GM12878 (cell line): ENCODE data around the gene GRIPAP1. TPM values are rescaled to one million over a fixed set of nuclear protein-coding genes. Genes with fewer than 3 reads are reported as not detected.

Experiments used
- ATAC-seq: fragments of 200-7000 bp; cut with Tn5 transposase; 3 replicates; pipeline ENCODE4 v1.9.1; 2020; ENCODE audit warnings: mild to moderate bottlenecking, moderate library complexity
- BruUV-seq: library from RNA; stranded (reverse); fragments of 400-500 nt; replicated peaks from 2 replicates; lab custom pipeline; 2021; lab: Mats Ljungman, UMichigan
- CTCF ChIA-PET: fragments of 300-600 bp; sonication (Branson Sonifier 250); formaldehyde crosslinking; extraction: SDS; loops from one replicate; lab custom pipeline; 2021; ENCODE audit warnings: inconsistent platforms; lab: Yijun Ruan, JAX
- POLR2A ChIA-PET: fragments of 350-600 bp; formaldehyde crosslinking; extraction: SDS; loops from one replicate; lab custom pipeline; 2021; ENCODE audit warnings: inconsistent platforms; lab: Charles Lee
- RAD21 ChIA-PET: fragments of 300-600 bp; sonication (Branson Sonifier 250); formaldehyde crosslinking; loops from one replicate; lab custom pipeline; 2023; ENCODE audit warnings: antibody characterized with exemption; ENCODE audit not compliant: unreplicated experiment; lab: Charles Lee
- SMC1A ChIA-PET: fragments of 300-600 bp; sonication (Branson Sonifier 250); formaldehyde crosslinking; loops from one replicate; lab custom pipeline; 2023; ENCODE audit not compliant: unreplicated experiment, uncharacterized antibody; lab: Charles Lee
- DNase-seq: peaks from one replicate; pipeline ENCODE4 v3.0.0-alpha.2; 2011; ENCODE audit warnings: low read depth, low spot score
- FAIRE-seq: peaks from 3 replicates; lab custom pipeline; 2011; peaks lifted over from hg19 to GRCh38; lab: Jason Lieb, UNC
- H2AFZ ChIP-seq: 2 replicates; pipeline ENCODE4 v1.6.0; 2011; ENCODE audit warnings: low read depth, low read length, control low read depth; ENCODE audit not compliant: control insufficient read depth
- H3K27ac ChIP-seq: 2 replicates; pipeline ENCODE4 v1.5.1; 2011; ENCODE audit warnings: control low read depth; ENCODE audit not compliant: control insufficient read depth, insufficient read depth
- H3K27me3 ChIP-seq, 2 experiments: replicated peaks in 1 of 2; 2 replicates each; pipeline versions ENCODE4 v1.6.0 to v1.6.1; 2011; ENCODE audit warnings: low read length in 1 of 2; ENCODE audit not compliant: control insufficient read depth in 2 of 2, insufficient read depth in 2 of 2
- H3K36me3 ChIP-seq, 2 experiments: 2 replicates each; pipeline ENCODE4 v1.5.1; 2011; ENCODE audit warnings: low read length in 1 of 2; ENCODE audit not compliant: control insufficient read depth in 2 of 2, insufficient read depth in 2 of 2
- H3K4me1 ChIP-seq: 2 replicates; pipeline ENCODE4 v1.6.1; 2011; ENCODE audit warnings: mild to moderate bottlenecking, low read length, moderate library complexity, mixed read lengths; ENCODE audit not compliant: control insufficient read depth, insufficient read depth
- H3K4me2 ChIP-seq: 2 replicates; pipeline ENCODE4 v1.6.0; 2011; ENCODE audit warnings: control low read depth; ENCODE audit not compliant: control insufficient read depth, insufficient read depth
- H3K4me3 ChIP-seq: fragments of 200-600 bp; sonication (generic); 2 replicates; pipeline ENCODE4 v1.5.1; 2016
- H3K79me2 ChIP-seq: 2 replicates; pipeline ENCODE4 v1.6.0; 2011; ENCODE audit warnings: low read length; ENCODE audit not compliant: control insufficient read depth, insufficient read depth
- H3K9ac ChIP-seq: 2 replicates; pipeline ENCODE4 v1.8.0; 2011; ENCODE audit warnings: low read length, control low read depth, mixed read lengths; ENCODE audit not compliant: control insufficient read depth, insufficient read depth
- H3K9me3 ChIP-seq: replicated peaks from 3 replicates; pipeline ENCODE4 v1.5.1; 2011; ENCODE audit warnings: mild to moderate bottlenecking, low read length; ENCODE audit not compliant: control insufficient read depth, insufficient read depth
- H4K20me1 ChIP-seq: 2 replicates; pipeline ENCODE4 v1.6.0; 2011; ENCODE audit not compliant: control insufficient read depth, insufficient read depth
- CHD1 ChIP-seq: IDR thresholded peaks from 2 replicates; pipeline ENCODE4 v1.6.1; 2012; ENCODE audit warnings: low read depth, low read length, improper control_type of control experiment
- FOXK2 ChIP-seq: fragments of 450-650 bp; IDR thresholded peaks from 2 replicates; pipeline ENCODE4 v1.6.1; 2017; ENCODE audit warnings: mild to moderate bottlenecking, moderate library complexity
- NBN ChIP-seq: fragments of 450-650 bp; IDR thresholded peaks from 2 replicates; pipeline ENCODE4 v1.6.1; 2016
- POLR2AphosphoS5 ChIP-seq: IDR thresholded peaks from 2 replicates; pipeline ENCODE4 v1.6.1; 2011; ENCODE audit warnings: mild to moderate bottlenecking, low read length, inconsistent platforms
- RAD21 ChIP-seq: IDR thresholded peaks from 2 replicates; pipeline ENCODE4 v1.6.1; 2011; ENCODE audit warnings: mild to moderate bottlenecking, low read depth, low read length, moderate library complexity; ENCODE audit not compliant: insufficient read depth
- SREBF1 ChIP-seq: IDR thresholded peaks from 2 replicates; pipeline ENCODE4 v1.6.1; 2012; ENCODE audit warnings: mild to moderate bottlenecking, low read length
- ZNF207 ChIP-seq: fragments of 450-650 bp; IDR thresholded peaks from 2 replicates; pipeline ENCODE4 v1.6.1; 2014; ENCODE audit warnings: antibody characterized with exemption, mild to moderate bottlenecking, borderline replicate concordance
- WGBS: methylation state at CpG from one replicate; pipeline ENCODE4 v1.1.6; 2016; ENCODE audit warnings: low lambda C conversion rate; ENCODE audit not compliant: insufficient replicate concordance, insufficient coverage; ENCODE audit errors: missing lambda C conversion rate; 5-methylcytosine and 5-hydroxymethylcytosine counted together
- in situ Hi-C: fragments of 300-500 bp; cut with MboI; formaldehyde crosslinking; loops from 9 replicates; pipeline ENCODE4 v1.14.3; 2018; ENCODE audit warnings: mixed read lengths
- intact Hi-C: fragments of 100-400 bp; cut with micrococcal nuclease; formaldehyde crosslinking; loops from one replicate; pipeline ENCODE4 v1.14.2; 2022; ENCODE audit not compliant: unreplicated experiment
- polyA plus RNA-seq, 11 experiments: library from polyadenylated mRNA; depleted of rRNA in 4 of 11; unstranded in 6 of 11; stranded (reverse) in 5 of 11; fragments of >200 nt; fragmentation: Nextera tagmentation in 4 of 11; fragmentation: Illumina TruSeq in 1 of 11; extraction: Ambion mirVana in 4 of 11; extraction: Trizol in 1 of 11; gene quantifications; 1 replicate in 1 of 11; 2 replicates in 10 of 11; pipeline versions ENCODE4 v1.2.1 to v1.2.3, GENCODE V29; 2011 to 2016; ENCODE audit warnings: inconsistent platforms in 2 of 11, missing spikeins in 2 of 11, low read depth in 1 of 11
- total RNA-seq, 4 experiments: library from RNA; depleted of rRNA in 3 of 4; stranded (reverse); fragments of >200 nt in 3 of 4; fragmentation: Illumina TruSeq in 1 of 4; extraction: Trizol in 1 of 4; gene quantifications; 2 replicates each; pipeline versions ENCODE4 v1.2.1 to v1.2.3, GENCODE V29; 2013 to 2021
- TF ChIP-seq, protein P1 (sequence below): fragments of 450-650 bp; IDR thresholded peaks from 2 replicates; pipeline ENCODE4 v1.6.1; 2017; ENCODE audit warnings: antibody characterized with exemption, mild to moderate bottlenecking, moderate library complexity
- TF ChIP-seq, protein P2 (sequence below): fragments of 450-650 bp; IDR thresholded peaks from 2 replicates; pipeline ENCODE4 v1.6.1; 2016; ENCODE audit warnings: mild to moderate bottlenecking
- TF ChIP-seq, protein P3 (sequence below): fragments of 450-650 bp; IDR thresholded peaks from 2 replicates; pipeline ENCODE4 v1.6.1; 2017; ENCODE audit warnings: borderline replicate concordance
- TF ChIP-seq, protein P4 (sequence below): fragments of 150-350 bp; IDR thresholded peaks from 2 replicates; pipeline ENCODE4 v1.6.1; 2016; ENCODE audit warnings: low read depth, low read length
- TF ChIP-seq, protein P5 (sequence below): IDR thresholded peaks from 2 replicates; pipeline ENCODE4 v1.6.1; 2012; ENCODE audit warnings: low read depth, low read length, improper control_type of control experiment

Gene GRIPAP1
- total and polyA plus RNA-seq, 10 of the 15 experiments (the other 5 are each of a cell fraction or from before 2014, with no cell fraction given): 4.2 to 44.7 (median 25.8) TPM

DNA sequence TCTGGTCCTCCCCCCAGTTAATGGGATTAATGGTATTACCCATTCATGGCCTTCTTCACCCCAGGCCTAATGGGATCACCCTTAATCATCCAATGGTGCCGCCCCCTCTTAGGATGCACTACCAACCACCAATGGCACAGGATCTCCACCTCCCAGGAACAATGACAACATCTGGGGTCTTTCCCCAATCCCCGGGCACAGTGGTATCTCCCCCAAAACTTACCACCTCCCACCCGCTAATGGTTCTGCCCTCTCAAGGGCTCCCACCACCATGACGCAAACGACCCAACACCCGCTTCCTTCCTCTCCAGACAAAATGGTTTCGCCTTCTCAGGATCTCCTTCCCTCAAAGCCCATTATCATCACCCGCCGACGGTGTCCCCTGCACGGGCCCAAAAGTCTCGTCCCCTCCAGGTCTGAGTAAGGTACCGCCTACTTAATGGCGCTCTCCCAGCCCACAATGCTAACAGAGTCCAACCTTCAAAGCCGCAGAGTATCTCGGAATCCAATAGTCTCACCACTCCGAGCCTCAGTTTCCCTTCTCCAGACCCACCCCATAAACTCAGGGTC lies 458 bp downstream of the GRIPAP1 start (continued):
- TF ChIP-seq RAD21: no peak
- TF ChIP-seq FOXK2: peak; percentile 88
- TF ChIP-seq NBN: 0 out of 2 replicates have a peak, but pooled peaks have one; percentile 44
- peak; percentile 52 for TF ChIP-seq SREBF1
- TF ChIP-seq, protein P1, sequence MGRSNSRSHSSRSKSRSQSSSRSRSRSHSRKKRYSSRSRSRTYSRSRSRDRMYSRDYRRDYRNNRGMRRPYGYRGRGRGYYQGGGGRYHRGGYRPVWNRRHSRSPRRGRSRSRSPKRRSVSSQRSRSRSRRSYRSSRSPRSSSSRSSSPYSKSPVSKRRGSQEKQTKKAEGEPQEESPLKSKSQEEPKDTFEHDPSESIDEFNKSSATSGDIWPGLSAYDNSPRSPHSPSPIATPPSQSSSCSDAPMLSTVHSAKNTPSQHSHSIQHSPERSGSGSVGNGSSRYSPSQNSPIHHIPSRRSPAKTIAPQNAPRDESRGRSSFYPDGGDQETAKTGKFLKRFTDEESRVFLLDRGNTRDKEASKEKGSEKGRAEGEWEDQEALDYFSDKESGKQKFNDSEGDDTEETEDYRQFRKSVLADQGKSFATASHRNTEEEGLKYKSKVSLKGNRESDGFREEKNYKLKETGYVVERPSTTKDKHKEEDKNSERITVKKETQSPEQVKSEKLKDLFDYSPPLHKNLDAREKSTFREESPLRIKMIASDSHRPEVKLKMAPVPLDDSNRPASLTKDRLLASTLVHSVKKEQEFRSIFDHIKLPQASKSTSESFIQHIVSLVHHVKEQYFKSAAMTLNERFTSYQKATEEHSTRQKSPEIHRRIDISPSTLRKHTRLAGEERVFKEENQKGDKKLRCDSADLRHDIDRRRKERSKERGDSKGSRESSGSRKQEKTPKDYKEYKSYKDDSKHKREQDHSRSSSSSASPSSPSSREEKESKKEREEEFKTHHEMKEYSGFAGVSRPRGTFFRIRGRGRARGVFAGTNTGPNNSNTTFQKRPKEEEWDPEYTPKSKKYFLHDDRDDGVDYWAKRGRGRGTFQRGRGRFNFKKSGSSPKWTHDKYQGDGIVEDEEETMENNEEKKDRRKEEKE: peak; percentile 58
- TF ChIP-seq, protein P2, sequence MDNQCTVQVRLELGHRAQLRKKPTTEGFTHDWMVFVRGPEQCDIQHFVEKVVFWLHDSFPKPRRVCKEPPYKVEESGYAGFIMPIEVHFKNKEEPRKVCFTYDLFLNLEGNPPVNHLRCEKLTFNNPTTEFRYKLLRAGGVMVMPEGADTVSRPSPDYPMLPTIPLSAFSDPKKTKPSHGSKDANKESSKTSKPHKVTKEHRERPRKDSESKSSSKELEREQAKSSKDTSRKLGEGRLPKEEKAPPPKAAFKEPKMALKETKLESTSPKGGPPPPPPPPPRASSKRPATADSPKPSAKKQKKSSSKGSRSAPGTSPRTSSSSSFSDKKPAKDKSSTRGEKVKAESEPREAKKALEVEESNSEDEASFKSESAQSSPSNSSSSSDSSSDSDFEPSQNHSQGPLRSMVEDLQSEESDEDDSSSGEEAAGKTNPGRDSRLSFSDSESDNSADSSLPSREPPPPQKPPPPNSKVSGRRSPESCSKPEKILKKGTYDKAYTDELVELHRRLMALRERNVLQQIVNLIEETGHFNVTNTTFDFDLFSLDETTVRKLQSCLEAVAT: peak; percentile 75; the same call in 1 of the 2 replicates
- peak; percentile 75; the same call in 1 of the 2 replicates for TF ChIP-seq CHD1
- TF ChIP-seq POLR2AphosphoS5: peak; percentile 74; the same call in 1 of the 2 replicates
- TF ChIP-seq, all 136 proteins: peak for 13

DNA sequence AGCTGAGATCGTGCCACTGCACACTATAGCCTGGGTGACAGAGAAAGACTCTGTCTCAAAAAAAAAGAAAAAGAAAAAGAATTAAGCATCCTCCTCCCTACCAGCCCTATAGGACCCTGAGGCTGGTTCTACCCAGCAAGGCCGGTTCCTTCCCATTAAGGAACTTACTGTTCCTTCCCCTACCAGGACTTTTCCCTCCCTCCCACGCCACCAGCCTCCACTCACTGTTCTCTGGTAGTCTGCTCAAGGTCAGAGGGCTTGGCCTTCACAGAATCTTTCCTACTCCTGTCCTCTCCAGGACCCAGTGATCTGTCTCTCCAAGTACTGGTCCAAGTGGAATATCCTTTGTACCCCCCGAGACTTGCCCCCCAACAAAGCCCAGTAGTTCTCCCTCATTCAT lies 1.4 kb downstream of the GRIPAP1 start:
- RAD21 ChIA-PET: no interaction called here
- H3K79me2 ChIP-seq: peaks cover 15% of the 10 kb centered on the region
- POLR2A ChIA-PET: interaction anchor here (0.6 kb wide), 1 partner anchor 26 kb away, joined by 3 read pairs; no protein-coding TSS in a partner anchor
- CTCF ChIA-PET: no interaction called here
- in situ Hi-C loops (no loop called here), intact Hi-C loops (loop anchor here (5.0 kb wide), 1 partner anchor 42 kb away; the partner anchor contains the start of gene TFE3)
- H4K20me1 ChIP-seq: no peaks in the 10 kb centered on the region; the same call in 1 of the 2 replicates
- no peak overlapping the region for H3K9ac ChIP-seq
- peak overlapping the region; percentile 49 for H3K4me2 ChIP-seq
- H3K36me3 ChIP-seq: peaks cover 0 to 8% of the 10 kb centered on the region in 2 experiments; a peak in 3 of 4 replicates
- no TSS peak for BruUV-seq
- H3K27me3 ChIP-seq: no peaks in the 10 kb centered on the region
- no peak for FAIRE-seq
- no peaks in the 10 kb centered on the region for H3K9me3 ChIP-seq
- H2AFZ ChIP-seq: no peak overlapping the region
- SMC1A ChIA-PET: no interaction called here
- ATAC-seq: no peak
- WGBS: 42% methylated on average over 4 of the region's 4 CpGs
- no peak for DNase-seq
- H3K4me1 ChIP-seq: no peaks in the 10 kb centered on the region; the same call in none of the 2 replicates
- no peak overlapping the region for H3K27ac ChIP-seq
- H3K4me3 ChIP-seq: peak overlapping the region; percentile 62; the same call in 1 of the 2 replicates
- TF ChIP-seq, protein P3, sequence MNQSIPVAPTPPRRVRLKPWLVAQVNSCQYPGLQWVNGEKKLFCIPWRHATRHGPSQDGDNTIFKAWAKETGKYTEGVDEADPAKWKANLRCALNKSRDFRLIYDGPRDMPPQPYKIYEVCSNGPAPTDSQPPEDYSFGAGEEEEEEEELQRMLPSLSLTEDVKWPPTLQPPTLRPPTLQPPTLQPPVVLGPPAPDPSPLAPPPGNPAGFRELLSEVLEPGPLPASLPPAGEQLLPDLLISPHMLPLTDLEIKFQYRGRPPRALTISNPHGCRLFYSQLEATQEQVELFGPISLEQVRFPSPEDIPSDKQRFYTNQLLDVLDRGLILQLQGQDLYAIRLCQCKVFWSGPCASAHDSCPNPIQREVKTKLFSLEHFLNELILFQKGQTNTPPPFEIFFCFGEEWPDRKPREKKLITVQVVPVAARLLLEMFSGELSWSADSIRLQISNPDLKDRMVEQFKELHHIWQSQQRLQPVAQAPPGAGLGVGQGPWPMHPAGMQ: no peak
- TF ChIP-seq ZNF207: no peak
- TF ChIP-seq, protein P4, sequence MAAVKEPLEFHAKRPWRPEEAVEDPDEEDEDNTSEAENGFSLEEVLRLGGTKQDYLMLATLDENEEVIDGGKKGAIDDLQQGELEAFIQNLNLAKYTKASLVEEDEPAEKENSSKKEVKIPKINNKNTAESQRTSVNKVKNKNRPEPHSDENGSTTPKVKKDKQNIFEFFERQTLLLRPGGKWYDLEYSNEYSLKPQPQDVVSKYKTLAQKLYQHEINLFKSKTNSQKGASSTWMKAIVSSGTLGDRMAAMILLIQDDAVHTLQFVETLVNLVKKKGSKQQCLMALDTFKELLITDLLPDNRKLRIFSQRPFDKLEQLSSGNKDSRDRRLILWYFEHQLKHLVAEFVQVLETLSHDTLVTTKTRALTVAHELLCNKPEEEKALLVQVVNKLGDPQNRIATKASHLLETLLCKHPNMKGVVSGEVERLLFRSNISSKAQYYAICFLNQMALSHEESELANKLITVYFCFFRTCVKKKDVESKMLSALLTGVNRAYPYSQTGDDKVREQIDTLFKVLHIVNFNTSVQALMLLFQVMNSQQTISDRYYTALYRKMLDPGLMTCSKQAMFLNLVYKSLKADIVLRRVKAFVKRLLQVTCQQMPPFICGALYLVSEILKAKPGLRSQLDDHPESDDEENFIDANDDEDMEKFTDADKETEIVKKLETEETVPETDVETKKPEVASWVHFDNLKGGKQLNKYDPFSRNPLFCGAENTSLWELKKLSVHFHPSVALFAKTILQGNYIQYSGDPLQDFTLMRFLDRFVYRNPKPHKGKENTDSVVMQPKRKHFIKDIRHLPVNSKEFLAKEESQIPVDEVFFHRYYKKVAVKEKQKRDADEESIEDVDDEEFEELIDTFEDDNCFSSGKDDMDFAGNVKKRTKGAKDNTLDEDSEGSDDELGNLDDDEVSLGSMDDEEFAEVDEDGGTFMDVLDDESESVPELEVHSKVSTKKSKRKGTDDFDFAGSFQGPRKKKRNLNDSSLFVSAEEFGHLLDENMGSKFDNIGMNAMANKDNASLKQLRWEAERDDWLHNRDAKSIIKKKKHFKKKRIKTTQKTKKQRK: no peak
- TF ChIP-seq, protein P5, sequence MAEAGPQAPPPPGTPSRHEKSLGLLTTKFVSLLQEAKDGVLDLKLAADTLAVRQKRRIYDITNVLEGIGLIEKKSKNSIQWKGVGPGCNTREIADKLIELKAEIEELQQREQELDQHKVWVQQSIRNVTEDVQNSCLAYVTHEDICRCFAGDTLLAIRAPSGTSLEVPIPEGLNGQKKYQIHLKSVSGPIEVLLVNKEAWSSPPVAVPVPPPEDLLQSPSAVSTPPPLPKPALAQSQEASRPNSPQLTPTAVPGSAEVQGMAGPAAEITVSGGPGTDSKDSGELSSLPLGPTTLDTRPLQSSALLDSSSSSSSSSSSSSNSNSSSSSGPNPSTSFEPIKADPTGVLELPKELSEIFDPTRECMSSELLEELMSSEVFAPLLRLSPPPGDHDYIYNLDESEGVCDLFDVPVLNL: no peak
